CD4-positive, alpha-beta T cell treated with Interleukin-6 at 100 ng/mL for 8 hours (primary cell): ENCODE measurements around the gene PSD.

Experiments
- DNase-seq: peaks from one replicate; pipeline ENCODE4 v3.0.0-alpha.2; 2020; ENCODE audit warnings: mixed read lengths, low spot score

The PSD gene

DNA sequence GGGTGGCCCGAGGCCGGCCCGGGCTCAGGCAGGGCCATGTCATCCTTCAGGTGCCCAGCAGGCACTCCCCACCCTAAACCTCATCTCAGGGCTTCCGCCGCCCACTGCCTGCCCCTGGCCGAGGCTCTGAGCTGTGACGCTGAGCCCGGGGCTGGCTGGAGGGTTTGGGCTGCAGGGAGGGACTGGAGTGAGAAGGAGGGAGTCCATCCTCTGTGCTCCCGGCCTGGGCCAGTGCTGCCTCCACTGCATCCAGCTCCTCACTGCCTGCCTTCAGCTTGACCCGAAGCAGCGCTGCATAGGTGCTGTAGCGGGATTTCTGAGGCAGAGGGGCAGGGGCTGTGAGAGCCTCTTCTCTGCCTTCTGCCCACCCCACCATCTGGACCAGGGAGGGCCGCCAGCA lies 15.5 kb downstream of the PSD start:
- DNase-seq = no peak

DNA sequence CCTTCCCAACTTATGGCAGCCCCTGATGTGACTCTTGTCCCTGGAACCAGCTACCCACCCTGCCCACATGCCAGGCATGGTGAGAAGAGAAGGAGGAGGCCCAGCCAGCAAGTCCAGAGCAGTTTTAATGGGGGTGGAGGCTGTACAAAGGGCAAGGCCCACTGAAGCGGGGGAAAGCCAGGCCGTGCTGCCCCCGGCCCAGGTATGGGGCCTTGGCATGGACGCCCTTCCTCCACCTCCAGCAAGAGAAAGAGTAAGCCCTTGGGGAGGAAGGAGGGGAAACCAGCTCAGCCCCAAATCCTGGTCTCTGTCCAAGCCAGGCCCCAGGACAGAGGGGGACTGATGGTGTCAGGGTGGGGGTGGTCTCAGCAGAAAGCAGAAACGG lies 16.1 kb downstream of the PSD start:
- no peak for DNase-seq

DNA sequence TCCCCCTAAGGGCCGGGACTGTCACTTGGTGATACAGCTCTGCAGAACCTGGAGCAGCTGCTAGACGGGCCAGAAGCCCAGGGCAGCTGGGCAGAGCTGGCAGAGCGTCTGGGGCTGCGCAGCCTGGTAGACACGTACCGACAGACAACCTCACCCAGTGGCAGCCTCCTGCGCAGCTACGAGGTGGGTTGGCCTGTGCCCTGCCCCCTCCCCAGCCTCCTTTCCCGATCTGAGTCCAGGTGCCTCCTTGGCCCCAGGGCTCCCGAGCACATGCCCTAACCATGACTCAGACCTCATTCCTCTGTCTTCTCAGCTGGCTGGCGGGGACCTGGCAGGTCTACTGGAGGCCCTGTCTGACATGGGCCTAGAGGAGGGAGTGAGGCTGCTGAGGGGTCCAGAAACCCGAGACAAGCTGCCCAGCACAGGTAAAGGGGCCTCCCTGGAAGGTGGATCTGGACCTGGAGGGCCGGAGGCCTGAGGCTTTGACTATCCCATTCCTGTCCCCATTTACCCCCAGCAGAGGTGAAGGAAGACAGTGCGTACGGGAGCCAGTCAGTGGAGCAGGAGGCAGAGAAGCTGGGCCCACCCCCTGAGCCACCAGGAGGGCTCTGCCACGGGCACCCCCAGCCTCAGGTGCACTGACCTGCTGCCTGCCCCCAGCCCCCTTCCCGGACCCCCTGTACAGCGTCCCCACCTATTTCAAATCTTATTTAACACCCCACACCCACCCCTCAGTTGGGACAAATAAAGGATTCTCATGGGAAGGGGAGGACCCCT lies 16.7 kb downstream of the PSD start:
- no peak for DNase-seq

DNA sequence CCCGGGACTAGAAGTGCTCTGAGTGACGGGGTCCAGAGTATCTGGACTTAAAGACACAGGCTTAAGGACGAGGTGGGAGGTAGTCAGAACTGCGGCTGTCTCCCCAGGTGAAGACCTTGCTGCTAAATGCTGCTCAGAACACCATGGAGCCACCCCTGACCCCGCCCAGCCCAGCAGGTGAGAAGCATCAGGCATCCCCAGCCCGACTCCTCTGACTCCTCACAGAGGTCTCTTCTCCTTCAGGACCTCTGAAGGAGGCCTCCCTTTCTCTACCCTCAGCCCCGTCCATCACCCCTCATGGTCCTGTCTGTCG lies 17.3 kb downstream of the PSD start:
- DNase-seq = no peak

DNA sequence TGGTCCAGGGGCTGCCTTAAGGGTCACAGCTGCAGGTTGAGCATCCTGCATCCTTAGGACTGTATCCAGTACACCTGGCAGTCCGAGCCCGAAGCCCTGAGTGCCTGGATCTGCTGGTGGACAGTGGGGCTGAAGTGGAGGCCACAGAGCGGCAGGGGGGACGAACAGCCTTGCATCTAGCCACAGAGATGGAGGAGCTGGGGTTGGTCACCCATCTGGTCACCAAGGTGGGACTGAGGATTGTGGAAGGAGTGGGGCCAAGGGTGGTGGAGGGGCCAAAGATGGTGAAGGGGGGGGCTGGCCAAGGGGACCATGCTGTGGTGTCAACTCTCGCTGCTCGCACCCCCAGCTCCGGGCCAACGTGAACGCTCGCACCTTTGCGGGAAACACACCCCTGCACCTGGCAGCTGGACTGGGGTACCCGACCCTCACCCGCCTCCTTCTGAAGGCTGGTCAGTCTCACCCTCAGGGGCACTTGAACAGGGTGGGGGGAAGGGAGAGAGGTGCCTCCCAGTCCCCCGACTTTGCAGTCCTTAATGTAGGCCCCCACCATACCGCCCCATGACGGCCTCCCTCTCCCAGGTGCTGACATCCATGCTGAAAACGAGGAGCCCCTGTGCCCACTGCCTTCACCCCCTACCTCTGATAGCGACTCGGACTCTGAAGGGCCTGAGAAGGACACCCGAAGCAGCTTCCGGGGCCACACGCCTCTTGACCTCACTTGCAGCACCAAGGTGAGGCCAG lies 17.8 kb downstream of the PSD start:
- no peak for DNase-seq

DNA sequence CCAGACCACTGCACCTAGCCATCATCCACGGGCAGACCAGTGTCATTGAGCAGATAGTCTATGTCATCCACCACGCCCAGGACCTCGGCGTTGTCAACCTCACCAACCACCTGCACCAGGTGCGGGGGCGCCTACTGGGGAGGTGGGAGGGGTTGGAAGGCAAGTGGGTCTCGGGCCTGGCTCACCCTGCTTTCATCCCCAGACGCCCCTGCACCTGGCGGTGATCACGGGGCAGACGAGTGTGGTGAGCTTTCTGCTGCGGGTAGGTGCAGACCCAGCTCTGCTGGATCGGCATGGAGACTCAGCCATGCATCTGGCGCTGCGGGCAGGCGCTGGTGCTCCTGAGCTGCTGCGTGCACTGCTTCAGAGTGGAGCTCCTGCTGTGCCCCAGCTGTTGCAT lies 18.5 kb downstream of the PSD start:
- DNase-seq = no peak

DNA sequence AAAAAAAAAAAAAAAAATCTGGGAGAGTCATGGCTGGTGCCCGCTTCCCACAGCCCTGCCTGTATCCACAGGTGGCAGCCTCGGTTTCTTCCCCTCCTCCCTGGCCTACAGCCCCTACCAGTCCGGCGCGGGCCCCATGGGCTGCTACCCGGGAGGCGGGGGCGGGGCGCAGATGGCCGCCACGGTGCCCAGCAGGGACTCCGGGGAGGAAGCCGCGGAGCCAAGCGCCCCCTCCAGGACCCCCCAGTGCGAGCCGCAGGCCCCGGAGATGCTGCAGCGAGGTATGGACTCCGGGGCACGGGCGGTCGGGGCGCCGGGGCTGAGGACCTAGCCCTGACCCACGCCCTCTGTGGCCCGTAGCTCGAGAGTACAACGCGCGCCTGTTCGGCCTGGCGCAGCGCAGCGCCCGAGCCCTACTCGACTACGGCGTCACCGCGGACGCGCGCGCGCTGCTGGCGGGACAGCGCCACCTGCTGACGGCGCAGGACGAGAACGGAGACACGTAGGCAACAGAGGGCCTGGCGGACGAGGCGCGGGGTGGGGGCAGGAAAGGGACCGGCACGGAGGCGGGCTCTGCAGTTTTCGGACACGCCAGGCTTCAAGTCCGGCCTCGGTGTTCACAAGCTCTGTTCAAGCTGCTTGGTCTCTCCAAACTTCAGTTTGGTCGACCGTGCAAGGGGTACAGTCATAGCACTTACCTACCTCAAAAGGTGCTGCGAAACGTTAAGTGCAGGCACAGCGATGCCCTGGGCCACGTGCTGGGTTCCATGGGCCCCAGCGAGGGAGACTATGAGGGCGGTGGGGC lies 19.2 kb downstream of the PSD start:
- peak; percentile 84 for DNase-seq

DNA sequence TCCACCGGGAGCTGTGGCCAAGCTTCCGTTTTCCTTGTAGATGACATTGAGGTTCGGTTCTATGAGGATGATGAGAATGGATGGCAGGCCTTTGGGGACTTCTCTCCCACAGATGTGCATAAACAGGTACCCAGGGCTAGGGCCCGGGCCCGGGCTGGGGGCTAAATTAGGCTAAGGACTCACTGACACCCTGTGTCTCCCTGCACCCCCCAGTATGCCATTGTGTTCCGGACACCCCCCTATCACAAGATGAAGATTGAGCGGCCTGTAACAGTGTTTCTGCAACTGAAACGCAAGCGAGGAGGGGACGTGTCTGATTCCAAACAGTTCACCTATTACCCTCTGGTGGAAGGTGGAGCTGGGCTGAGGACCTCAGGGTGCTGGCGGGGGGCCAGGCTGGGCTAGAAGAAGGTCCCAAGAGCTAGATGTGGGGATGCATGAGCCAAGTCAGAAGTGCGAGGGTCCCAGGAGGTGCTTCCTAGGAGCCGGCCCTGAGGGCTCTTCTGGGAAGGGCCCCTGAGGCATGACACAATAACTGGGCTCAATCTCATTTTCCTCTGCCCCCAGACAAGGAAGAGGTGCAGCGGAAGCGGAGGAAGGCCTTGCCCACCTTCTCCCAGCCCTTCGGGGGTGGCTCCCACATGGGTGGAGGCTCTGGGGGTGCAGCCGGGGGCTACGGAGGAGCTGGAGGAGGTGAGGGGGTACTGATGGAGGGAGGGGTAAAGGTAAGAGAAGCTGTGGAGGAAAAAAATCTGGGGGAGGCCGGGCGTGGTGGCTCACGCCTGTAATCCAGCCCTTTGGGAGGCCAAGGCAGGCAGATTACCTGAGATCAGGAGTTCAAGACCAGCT lies 20.2 kb downstream of the PSD start:
- DNase-seq = no peak

DNA sequence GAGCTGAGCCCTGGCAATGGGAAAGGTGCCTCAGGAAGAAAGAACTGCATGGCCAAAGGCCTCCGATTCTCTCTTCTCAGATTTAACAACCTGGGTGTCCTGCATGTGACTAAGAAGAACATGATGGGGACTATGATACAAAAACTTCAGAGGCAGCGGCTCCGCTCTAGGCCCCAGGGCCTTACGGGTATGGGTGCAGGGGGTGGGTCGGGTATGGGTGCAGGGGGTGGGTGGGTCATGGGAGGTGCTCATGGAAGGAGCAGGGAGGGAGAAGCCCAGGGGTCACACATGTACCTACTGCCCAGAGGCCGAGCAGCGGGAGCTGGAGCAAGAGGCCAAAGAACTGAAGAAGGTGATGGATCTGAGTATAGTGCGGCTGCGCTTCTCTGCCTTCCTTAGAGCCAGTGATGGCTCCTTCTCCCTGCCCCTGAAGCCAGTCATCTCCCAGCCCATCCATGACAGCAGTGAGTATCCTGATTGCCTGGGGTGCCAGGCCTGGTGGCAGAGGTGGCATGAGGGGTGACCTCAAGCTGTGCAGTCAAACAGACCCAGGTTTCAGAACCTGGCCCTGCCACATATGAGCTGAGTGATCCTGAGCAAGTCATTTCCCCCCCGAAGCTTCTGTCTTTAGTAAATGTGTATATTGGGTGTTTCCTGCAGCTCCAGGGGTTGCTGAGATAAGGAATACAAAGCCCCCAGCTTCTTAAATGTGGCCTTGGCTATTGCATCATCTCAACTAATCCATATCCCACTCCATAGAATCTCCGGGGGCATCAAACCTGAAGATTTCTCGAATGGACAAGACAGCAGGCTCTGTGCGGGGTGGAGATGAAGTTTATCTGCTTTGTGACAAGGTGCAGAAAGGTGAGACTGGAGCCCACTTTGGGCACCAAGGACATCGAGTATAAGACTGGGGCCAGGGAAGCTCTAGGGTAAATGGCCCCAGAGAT lies 21.1 kb downstream of the PSD start:
- DNase-seq = no peak

DNA sequence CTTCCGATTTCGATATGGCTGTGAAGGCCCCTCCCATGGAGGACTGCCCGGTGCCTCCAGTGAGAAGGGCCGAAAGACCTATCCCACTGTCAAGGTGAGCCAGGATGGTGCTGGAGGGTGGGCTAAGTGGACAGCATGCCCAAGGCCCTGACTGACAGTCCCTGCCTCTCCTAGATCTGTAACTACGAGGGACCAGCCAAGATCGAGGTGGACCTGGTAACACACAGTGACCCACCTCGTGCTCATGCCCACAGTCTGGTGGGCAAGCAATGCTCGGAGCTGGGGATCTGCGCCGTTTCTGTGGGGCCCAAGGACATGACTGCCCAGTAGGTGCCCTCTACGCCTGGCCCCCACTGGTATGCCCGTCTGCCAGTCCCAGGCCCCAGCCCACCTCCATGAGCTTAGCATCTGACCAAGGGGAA lies 21.8 kb downstream of the PSD start:
- DNase-seq = no peak

DNA sequence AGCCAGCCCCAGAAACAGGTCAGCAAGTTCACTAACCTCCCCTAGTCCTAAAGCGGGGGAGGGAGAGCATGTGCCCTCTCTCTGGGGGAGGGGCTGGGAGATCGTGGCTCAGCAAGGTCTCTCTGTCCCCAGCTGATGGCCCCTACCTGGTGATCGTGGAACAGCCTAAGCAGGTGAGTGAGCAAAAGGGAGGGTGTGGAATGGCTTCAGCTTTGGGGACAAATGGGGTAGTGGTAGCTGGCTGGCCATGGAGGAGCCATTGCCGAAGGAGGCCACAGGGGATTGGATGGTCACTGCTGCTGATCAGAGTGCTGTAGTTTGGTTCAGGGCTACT lies 22.3 kb downstream of the PSD start:
- DNase-seq = no peak

DNA sequence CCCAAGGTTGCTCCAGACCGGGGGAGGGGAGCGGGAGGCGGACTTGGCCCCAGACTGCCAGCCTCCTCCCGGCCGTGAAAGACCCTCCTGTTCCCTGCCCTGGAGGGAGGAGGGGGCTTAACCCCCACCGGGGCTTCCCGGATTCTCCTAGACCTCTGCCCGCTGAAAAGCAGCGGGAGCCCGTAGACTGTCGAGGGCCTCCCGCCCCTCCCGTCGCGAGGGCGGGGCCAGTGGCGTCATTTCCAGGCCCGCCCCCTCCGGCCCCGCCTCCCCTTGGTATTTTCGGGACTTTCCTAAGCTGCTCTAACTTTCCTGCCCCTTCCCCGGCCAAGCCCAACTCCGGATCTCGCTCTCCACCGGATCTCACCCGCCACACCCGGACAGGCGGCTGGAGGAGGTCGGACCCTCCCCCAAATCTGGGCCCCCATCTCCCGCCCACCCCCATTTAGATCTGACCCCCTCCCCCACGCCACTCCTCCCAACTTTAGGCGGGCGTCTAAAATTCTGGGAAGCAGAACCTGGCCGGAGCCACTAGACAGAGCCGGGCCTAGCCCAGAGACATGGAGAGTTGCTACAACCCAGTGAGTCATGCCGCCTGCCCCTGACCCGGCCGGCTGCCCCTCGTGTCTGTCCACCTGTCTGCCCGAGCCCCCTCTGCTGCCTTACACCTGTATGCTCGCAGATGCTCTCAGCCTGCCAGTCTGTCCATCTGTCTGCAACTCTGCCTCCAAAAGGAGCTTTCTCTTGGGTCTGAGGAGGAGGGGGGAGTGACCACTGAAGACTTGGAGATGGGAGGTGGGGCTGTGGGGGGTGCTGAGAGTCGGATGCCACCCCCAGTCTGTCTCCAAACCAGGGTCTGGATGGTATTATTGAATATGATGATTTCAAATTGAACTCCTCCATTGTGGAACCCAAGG lies 22.9 kb downstream of the PSD start, which contains the start of gene NFKB2:
Gene NFKB2 (plus strand): TSS at position 306 of the 917 bp plus-strand sequence. CDS start 255 bp downstream, at position 561.
- peak; percentile 88 for DNase-seq

DNA sequence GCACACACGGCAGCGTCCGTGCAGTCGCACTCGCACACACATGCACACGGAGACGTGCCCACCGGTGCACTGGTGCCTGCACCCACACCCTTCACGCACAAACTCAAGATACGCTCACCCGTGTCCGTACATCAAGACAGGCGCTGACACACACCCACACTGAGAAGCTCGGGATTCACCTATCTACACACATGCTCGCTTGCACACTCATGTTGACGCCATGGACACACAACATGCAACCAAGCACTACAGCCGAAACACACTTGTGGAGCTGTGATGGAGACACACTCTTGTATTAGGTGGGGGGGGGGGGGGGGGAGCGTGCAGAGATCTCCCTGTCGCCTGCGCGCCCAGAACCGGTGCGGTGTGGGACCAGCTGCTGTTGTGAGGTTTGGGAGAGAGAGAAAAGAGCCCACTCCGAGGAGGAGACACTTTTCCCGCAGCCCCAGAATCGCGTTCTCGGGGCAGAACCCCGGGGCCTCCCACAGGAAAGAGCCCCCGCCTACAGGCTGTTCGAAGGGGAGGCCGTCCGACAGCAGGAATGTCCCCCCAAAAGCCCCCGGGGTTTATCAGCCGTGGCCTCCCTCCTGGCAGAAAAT lies 23.7 kb downstream of the PSD start:
- DNase-seq = no peak

DNA sequence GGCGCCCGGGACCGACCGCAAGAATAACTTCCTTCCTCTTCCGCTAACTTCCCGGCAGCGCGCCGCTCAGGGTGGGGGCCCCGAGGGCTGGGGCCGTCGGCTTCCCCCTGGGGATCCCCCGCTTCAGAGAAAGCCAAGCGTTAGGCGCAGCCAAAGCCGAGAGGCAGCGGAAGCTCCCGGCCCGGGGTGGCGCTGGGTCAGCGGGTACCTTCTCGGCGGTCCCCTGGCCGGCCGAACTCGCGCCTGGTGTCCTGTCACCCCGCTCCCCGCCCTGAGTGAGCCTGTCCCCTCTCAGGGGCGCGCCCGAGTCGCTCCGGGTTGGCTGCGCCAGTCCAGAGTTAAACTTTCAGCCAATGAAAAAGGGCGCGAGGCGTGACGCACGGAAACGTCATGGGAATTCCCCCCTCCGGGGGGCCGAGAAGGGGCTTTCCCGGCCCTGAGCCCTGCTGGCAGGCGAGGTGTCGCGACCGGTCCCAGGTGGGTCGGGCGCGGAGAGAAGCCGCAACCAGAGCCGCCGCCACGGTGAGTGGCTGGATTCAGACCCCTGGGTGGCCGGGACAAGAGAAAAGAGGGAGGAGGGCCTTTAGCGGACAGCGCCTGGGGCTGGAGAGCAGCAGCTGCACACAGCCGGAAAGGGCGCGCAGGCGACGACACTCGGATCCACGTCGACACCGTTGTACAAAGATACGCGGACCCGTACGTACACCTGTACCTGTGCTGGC lies 24.3 kb downstream of the PSD start:
- DNase-seq = peak; percentile 96

DNA sequence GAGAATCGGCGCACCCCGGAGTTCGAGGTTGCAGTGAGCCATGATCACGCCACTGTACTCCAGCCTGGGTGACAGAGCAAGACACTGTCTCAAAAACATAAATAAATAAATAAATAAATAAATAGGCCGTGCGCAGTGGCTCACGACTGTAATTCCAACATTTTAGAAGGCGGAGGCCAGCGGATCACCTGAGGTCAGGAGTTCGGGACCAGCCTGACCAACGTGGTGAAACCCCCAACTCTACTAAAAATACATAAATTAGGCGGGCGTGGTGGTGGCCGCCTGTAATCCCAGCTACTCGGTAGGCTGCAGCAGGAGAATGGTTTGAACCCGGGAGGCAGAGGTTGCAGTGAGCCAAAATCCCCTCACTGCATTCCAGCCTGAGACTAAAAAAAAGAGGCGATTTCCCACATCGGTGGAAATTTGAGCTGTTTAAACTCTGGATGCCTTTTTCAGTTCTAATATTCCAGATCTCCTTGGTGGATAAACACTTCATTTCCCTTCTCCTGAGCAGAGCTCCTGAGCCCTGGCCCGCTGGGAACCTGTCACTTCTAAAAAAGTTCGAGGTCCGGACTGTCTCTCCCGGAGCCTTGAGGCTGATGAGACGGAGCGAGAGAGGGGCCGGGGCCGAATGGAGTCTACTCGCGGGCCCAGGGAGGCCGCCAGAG lies 25.0 kb downstream of the PSD start:
- no peak for DNase-seq

DNA sequence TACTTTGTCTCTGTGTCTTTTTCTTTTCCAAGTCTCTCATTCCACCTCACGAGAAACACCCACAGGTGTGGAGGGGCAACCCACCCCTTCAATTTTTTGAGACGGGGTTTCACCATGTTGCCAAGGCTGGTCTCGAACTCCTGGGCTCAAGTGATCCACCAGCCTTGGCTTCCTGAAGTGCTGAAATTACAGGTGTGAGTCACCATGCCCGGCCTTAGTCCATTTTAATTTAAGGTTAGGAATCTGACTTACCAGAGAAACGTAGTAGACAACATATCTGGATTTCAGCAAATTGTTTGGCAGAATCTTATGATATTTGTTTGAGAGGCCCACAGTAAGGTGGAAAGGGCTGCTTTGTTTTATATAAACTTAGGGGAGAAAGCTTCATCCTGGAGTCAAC lies 26.3 kb downstream of the PSD start:
- no peak for DNase-seq

DNA sequence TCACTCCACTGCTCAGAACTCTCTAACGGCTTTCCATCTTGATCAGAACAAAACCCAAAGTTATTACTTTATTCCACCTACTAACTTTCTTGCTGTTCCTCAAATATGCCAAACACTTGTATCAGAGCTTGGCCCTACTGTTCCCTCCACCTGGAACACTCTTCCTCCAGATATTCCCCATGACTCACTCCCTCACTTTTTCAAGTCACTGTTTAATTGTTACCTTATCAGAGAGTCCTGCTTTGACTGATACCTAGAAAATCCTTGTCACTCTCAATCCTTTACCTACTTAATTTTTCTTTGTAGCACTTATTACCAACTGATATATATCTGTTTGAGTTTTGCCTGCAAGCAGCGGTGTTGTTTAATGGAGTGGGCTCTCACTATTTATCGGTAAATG lies 28.7 kb downstream of the PSD start:
- no peak for DNase-seq
